Subcutaneous adipose tissue (tissue), 4 donors: ENCODE results near the gene ERC2. TPM values are rescaled to one million over a fixed set of nuclear protein-coding genes. Genes with fewer than 3 reads are reported as not detected.

Source experiments
- total RNA-seq, 4 donors: library from RNA; depleted of rRNA; stranded (reverse); fragments of >200 nt; gene quantifications; one replicate each; pipeline ENCODE4 v1.1.0, GENCODE V29; 2016
- TF ChIP-seq, protein P1 (sequence below): fragments of 450-650 bp; IDR thresholded peaks from one replicate; pipeline ENCODE4 v1.5.1; 2016; ENCODE audit warnings: low read depth, mild to moderate bottlenecking, control low read depth, antibody characterized with exemption, moderate library complexity

ERC2 gene
- total RNA-seq, 4 donors from 2014 or later = 1.1 TPM; not detected in 3

DNA sequence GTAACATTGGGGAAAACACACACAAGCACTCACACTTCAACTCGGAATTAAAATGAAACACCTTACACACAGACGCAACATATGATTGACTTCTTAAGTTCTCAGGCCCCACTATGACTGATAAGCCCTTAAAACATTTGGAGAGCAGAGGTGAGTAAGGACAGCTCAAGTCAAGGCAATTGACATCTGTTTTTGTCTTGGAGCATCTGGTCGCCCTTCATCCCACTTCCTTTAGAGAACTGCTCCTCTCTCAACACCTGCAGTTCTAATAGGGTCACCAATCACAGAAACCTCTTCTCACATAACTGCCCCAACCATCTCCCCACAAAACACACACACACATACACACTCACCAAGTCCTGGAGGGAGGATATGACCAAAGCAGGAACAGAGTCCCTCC is 43.4 kb downstream of the ERC2 start:
- TF ChIP-seq, protein P1, sequence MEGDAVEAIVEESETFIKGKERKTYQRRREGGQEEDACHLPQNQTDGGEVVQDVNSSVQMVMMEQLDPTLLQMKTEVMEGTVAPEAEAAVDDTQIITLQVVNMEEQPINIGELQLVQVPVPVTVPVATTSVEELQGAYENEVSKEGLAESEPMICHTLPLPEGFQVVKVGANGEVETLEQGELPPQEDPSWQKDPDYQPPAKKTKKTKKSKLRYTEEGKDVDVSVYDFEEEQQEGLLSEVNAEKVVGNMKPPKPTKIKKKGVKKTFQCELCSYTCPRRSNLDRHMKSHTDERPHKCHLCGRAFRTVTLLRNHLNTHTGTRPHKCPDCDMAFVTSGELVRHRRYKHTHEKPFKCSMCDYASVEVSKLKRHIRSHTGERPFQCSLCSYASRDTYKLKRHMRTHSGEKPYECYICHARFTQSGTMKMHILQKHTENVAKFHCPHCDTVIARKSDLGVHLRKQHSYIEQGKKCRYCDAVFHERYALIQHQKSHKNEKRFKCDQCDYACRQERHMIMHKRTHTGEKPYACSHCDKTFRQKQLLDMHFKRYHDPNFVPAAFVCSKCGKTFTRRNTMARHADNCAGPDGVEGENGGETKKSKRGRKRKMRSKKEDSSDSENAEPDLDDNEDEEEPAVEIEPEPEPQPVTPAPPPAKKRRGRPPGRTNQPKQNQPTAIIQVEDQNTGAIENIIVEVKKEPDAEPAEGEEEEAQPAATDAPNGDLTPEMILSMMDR = no peak

DNA sequence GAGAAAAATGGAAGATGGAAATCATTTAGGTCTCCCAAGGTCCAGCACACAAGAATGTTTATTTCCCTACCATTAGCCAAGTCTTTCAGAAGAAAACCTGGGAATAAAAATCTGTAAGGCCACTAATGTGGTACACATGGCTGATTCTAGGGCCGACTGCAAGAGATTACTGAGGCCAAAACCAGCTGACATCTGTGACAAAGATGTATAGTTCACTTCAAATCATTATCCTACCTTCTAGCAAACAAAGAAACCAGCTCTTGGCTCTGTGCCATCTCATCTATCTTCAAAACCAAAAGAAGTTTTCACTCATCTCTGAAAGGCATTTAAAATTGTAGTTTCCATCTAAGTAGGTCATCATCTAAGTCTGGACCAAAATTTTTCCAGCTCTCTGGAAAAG is 43.9 kb downstream of the ERC2 start:
- TF ChIP-seq, protein P1 = no peak

DNA sequence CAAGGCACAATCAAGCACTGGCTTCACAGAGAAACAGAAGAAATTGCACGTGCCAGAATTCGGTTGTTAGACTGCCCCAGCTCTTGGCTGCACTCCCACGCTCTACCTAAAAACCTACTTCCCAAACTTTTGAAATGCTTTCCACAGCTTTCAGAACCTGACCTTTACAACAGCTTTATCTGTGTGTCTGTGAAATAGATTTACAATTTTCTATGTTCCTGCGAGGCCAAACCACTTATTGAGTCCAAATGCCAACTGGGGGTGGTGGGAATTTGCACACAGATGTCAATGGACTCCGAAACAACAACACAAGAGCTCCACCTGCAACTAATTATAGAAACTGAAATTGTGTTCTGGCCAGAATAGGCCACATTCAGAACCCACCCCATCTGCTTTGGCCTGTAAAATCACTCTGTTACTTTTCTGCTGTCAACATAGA is 44.6 kb downstream of the ERC2 start:
- TF ChIP-seq, protein P1 = no peak

DNA sequence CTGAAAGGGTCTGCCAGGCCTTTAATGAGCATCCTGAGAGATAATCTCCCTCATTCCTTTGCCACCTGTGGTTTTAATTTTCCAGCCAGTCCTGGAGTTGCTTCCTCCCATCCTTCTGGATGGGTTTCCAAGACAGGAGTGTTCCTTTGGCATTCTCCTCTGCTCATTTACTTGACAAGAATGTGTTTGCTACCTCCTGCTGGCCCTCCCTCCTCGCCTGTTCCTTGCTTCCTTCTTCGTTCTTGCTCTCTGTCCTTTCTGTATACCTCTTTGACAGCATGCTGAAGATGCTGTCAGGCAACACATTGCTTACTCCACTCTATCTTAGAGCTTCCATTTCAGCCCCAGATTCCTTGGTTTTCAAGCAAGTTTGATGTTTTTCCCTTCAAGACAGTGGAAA is 46.0 kb downstream of the ERC2 start:
- TF ChIP-seq, protein P1 = no peak

DNA sequence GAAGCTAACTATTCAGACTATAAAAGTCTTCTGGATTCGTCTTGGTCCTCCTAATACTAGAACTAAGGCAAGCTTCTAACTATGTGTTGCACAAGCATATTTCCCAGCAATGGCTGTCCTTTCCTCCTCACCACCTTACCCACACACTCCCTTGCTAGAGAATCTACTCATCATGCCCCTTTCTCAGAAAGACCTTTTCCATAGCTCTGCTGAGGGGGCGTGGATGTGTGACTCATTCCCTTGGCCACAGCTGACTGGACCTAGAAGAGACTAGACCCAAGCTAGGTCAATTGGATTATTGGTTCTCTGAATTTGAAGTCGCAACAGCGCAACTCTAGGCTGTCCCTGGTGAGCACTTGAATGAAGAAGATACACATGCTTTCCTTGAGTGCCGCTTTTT is 47.1 kb downstream of the ERC2 start:
- TF ChIP-seq, protein P1 = no peak

DNA sequence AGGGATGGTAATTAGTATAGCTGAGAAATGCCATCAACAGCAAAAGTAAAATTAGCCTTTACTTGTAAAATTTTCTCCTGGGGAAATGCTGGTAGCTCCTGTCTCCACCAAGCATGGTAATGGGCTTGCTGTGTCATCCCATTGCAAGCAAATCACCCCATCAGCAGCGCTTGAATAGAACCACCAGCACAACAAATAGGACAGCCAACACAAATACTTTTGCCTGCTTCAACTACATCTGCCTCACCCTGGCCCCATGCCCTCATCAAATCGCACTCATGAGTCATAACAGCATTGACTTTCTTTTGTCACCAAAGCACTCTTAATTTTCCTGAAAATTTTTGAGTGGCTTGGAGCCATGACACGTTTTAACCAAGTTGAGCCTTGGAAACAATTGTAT is 52.6 kb downstream of the ERC2 start:
- TF ChIP-seq, protein P1 = no peak

DNA sequence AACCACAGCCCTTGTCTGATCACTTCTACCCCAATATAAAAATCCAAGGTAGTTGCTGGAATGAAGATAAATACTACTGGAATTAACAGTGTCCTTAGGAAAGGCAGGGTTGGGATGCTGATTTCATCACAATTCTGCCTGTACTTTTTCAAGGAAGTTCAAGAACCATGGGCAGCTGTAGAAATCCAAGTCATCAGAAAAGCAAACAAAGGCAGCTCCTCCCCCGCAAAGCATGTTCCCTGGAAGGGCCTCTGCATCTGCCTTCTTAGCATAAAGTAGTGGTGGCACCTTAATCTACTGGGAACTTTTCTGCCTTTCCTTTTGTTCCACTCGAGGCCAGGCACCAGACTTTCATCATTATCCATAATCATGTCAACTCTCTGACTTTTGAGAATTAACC is 54.4 kb downstream of the ERC2 start:
- TF ChIP-seq, protein P1 = no peak
